Esophagus squamous epithelium (tissue), 5 donors: ENCODE results near the gene EFHC2. TPM values are rescaled to one million over a fixed set of nuclear protein-coding genes. Genes with fewer than 3 reads are reported as not detected.

Source experiments
- DNase-seq: peaks from one replicate; lab custom pipeline; 2025; lab: John Stamatoyannopoulos, UW
- H3K27ac ChIP-seq, 4 donors: fragments of 200-600 bp; sonication (generic); one replicate each; pipeline ENCODE4 v1.5.1; 2016 to 2019; ENCODE audit warnings: mild to moderate bottlenecking in 1 of 4
- H3K27me3 ChIP-seq, 4 donors: fragments of 200-600 bp; sonication (generic); 1 replicate in 3 of 4; 2 replicates in 1 of 4; pipeline versions ENCODE4 v1.5.1 to v1.6.0; 2017 to 2021; ENCODE audit warnings: antibody characterized with exemption in 1 of 4
- H3K36me3 ChIP-seq, 3 donors: fragments of 200-600 bp; sonication (generic); one replicate each; pipeline ENCODE4 v1.5.1; 2016 to 2019
- H3K4me1 ChIP-seq, 3 donors: fragments of 200-600 bp; sonication (generic); one replicate each; pipeline ENCODE4 v1.5.1; 2017 to 2019
- H3K4me3 ChIP-seq, 4 donors: fragments of 200-600 bp; sonication (generic); 1 replicate in 3 of 4; 2 replicates in 1 of 4; pipeline ENCODE4 v1.5.1; 2016 to 2019; ENCODE audit warnings: mild to moderate bottlenecking in 2 of 4, moderate library complexity in 1 of 4
- H3K9me3 ChIP-seq, 3 donors: fragments of 200-600 bp; sonication (generic); one replicate each; pipeline ENCODE4 v1.5.1; 2016 to 2019
- CTCF ChIP-seq, 6 experiments: fragments of 450-650 bp in 4 of 6; fragments of 200-600 bp in 2 of 6; sonication (generic) in 2 of 6; IDR thresholded peaks; one replicate each; pipeline ENCODE4 v1.5.1; 2016 to 2019; ENCODE audit warnings: antibody characterized with exemption in 6 of 6, mild to moderate bottlenecking in 4 of 6, moderate library complexity in 4 of 6
- POLR2A ChIP-seq, 4 donors: fragments of 450-650 bp; IDR thresholded peaks; one replicate each; pipeline ENCODE4 v1.6.1; 2017; ENCODE audit warnings: antibody characterized with exemption in 4 of 4, mild to moderate bottlenecking in 4 of 4, moderate library complexity in 3 of 4
- WGBS, 2 donors: methylation state at CpG; one replicate each; pipeline ENCODE4 v1.1.5; 2018; 5-methylcytosine and 5-hydroxymethylcytosine counted together
- intact Hi-C: fragments of 100-400 bp; cut with DNase I; formaldehyde crosslinking; loops from one replicate; pipeline ENCODE4 v1.15.0; 2022
- total RNA-seq, 4 donors: library from RNA; depleted of rRNA; stranded (reverse); fragments of >200 nt; gene quantifications; one replicate each; pipeline ENCODE4 v1.1.0, GENCODE V29; 2016
- donor health status: DM: yes; HTN: yes; CAD: no.

EFHC2 gene
- total RNA-seq, 4 donors from 2014 or later: 0.22 to 3.1 (median 2.0) TPM

GRCh38 chrX:44314259-44314734 lies 29.2 kb downstream of the EFHC2 start:
- no peak overlapping the region for H3K27ac ChIP-seq
- TF ChIP-seq POLR2A (IDR thresholded peaks at IDR 0.05) (no peak), CTCF (IDR thresholded peaks at IDR 0.05) (no peak)
- 62 to 78% methylated on average over 1 to 2 of the region's 2 CpGs for WGBS, 2 donors
- intact Hi-C loops: no loop called here
- no peaks in the 10 kb centered on the region for H3K4me1 ChIP-seq
- no peak for DNase-seq
- no peaks in the 10 kb centered on the region for H3K27me3 ChIP-seq
- H3K36me3 ChIP-seq: no peaks in the 10 kb centered on the region
- no peak overlapping the region for H3K4me3 ChIP-seq
- no peaks in the 10 kb centered on the region for H3K9me3 ChIP-seq

- DNase-seq: no peak
- H3K9me3 ChIP-seq: no peaks in the 10 kb centered on the region
- intact Hi-C loops: no loop called here
- no peaks in the 10 kb centered on the region for H3K36me3 ChIP-seq
- no peaks in the 10 kb centered on the region for H3K4me1 ChIP-seq
- H3K27me3 ChIP-seq: no peaks in the 10 kb centered on the region
- no peak overlapping the region for H3K27ac ChIP-seq
- H3K4me3 ChIP-seq: no peak overlapping the region
- TF ChIP-seq POLR2A (IDR thresholded peaks at IDR 0.05) (no peak), CTCF (IDR thresholded peaks at IDR 0.05) (no peak)
These were observed 31.1 kb downstream of the EFHC2 start for GRCh38 chrX:44312421-44312820.

- Histone ChIP-seq H3K4me1 (peaks cover 0 to 13% (median 6%) of the 10 kb centered on the region in 3 donors), H3K4me3 (no peak overlapping the region), H3K9me3 (no peaks in the 10 kb centered on the region), H3K27me3 (no peaks in the 10 kb centered on the region), H3K27ac (no peak overlapping the region), H3K36me3 (no peaks in the 10 kb centered on the region)
- 78 to 98% methylated on average over 9 to 20 of the region's 27 CpGs for WGBS, 2 donors
- TF ChIP-seq CTCF (IDR thresholded peaks at IDR 0.05) (no peak), POLR2A (IDR thresholded peaks at IDR 0.05) (no peak)
- no peak for DNase-seq
- intact Hi-C loops: no loop called here
These were observed 33.2 kb downstream of the EFHC2 start for GRCh38 chrX:44310227-44310626.

- H3K27ac ChIP-seq: no peak overlapping the region
- no peak overlapping the region for H3K4me3 ChIP-seq
- no peaks in the 10 kb centered on the region for H3K36me3 ChIP-seq
- no peak for DNase-seq
- H3K27me3 ChIP-seq: no peaks in the 10 kb centered on the region
- no peak for TF ChIP-seq CTCF (IDR thresholded peaks at IDR 0.05)
- intact Hi-C loops: no loop called here
- peaks cover 0 to 13% (median 6%) of the 10 kb centered on the region in 3 donors for H3K4me1 ChIP-seq
- WGBS, 2 donors: 67 to 90% methylated on average over 2 of the region's 2 CpGs
- no peaks in the 10 kb centered on the region for H3K9me3 ChIP-seq
These were observed 34.6 kb downstream of the EFHC2 start for GRCh38 chrX:44308869-44309268.

- DNase-seq: no peak
- no peak for TF ChIP-seq POLR2A (IDR thresholded peaks at IDR 0.05)
- no peak for TF ChIP-seq CTCF (IDR thresholded peaks at IDR 0.05)
- no peaks in the 10 kb centered on the region for H3K36me3 ChIP-seq
- H3K4me1 ChIP-seq: peaks cover 0 to 13% (median 6%) of the 10 kb centered on the region in 3 donors
- no peaks in the 10 kb centered on the region for H3K27me3 ChIP-seq
- no peak overlapping the region for H3K4me3 ChIP-seq
- 53 to 70% methylated on average over 5 of the region's 5 CpGs for WGBS, 2 donors
- peak overlapping the region in 2 of 4 donors; percentile 18 to 69 for H3K27ac ChIP-seq
- intact Hi-C loops: no loop called here
- H3K9me3 ChIP-seq: no peaks in the 10 kb centered on the region
These were observed 37.1 kb downstream of the EFHC2 start for GRCh38 chrX:44306356-44306755.
